WERI-Rb-1 (cell line): ENCODE measurements around the gene GAB1.

Experiments used
- DNase-seq: peaks from one replicate; pipeline ENCODE4 v3.0.0-alpha.2; 2020
- H3K27ac ChIP-seq: fragments of 250-450 bp; sonication (Bioruptor Pico); 2 replicates; pipeline ENCODE4 v1.5.1; 2020; ENCODE audit warnings: mild to moderate bottlenecking, moderate library complexity
- H3K27me3 ChIP-seq: fragments of 250-450 bp; sonication (Bioruptor Pico); 2 replicates; pipeline ENCODE4 v1.5.1; 2021; ENCODE audit warnings: mild to moderate bottlenecking, low read depth, moderate library complexity; ENCODE audit not compliant: insufficient read depth, severe bottlenecking
- H3K36me3 ChIP-seq: fragments of 250-450 bp; sonication (Bioruptor Pico); 2 replicates; pipeline ENCODE4 v1.5.1; 2020; ENCODE audit warnings: mild to moderate bottlenecking, moderate library complexity
- H3K4me3 ChIP-seq: 2 replicates; pipeline ENCODE4 v1.5.1; 2011; ENCODE audit warnings: low read depth, mild to moderate bottlenecking, control low read depth, low read length
- H3K9me3 ChIP-seq: fragments of 250-450 bp; sonication (Bioruptor Pico); 2 replicates; pipeline ENCODE4 v1.5.1; 2021; ENCODE audit warnings: mild to moderate bottlenecking, moderate library complexity; ENCODE audit not compliant: severe bottlenecking
- CTCF ChIP-seq: IDR thresholded peaks from 2 replicates; pipeline ENCODE4 v1.5.1; 2011; ENCODE audit warnings: low read depth, mild to moderate bottlenecking, control low read depth, inconsistent platforms, low read length

The GAB1 gene

GRCh38 chr4:143441678-143442077, 105.0 kb downstream of the GAB1 start:
- DNase-seq: no peak
- H3K27ac ChIP-seq: no peak overlapping the region
- H3K36me3 ChIP-seq: no peaks in the 10 kb centered on the region
- H3K27me3 ChIP-seq: no peaks in the 10 kb centered on the region
- TF ChIP-seq CTCF: no peak
- H3K9me3 ChIP-seq: no peaks in the 10 kb centered on the region
- no peak overlapping the region for H3K4me3 ChIP-seq

GRCh38 chr4:143443728-143444127, 107.1 kb downstream of the GAB1 start:
- H3K36me3 ChIP-seq: no peaks in the 10 kb centered on the region
- no peaks in the 10 kb centered on the region for H3K27me3 ChIP-seq
- H3K4me3 ChIP-seq: no peak overlapping the region
- TF ChIP-seq CTCF: no peak
- DNase-seq: no peak
- no peak overlapping the region for H3K27ac ChIP-seq
- H3K9me3 ChIP-seq: no peaks in the 10 kb centered on the region

- TF ChIP-seq CTCF: no peak
- Histone ChIP-seq H3K36me3 (no peaks in the 10 kb centered on the region; the same call in 1 of the 2 replicates), H3K27ac (no peak overlapping the region), H3K4me3 (no peak overlapping the region), H3K9me3 (no peaks in the 10 kb centered on the region), H3K27me3 (no peaks in the 10 kb centered on the region)
- DNase-seq: no peak
Observed at GRCh38 chr4:143451186-143451585, 114.5 kb downstream of the GAB1 start.

GRCh38 chr4:143455211-143455610, 118.5 kb downstream of the GAB1 start:
- Histone ChIP-seq H3K27me3 (no peaks in the 10 kb centered on the region), H3K27ac (no peak overlapping the region), H3K9me3 (no peaks in the 10 kb centered on the region), H3K36me3 (no peaks in the 10 kb centered on the region; the same call in 1 of the 2 replicates), H3K4me3 (no peak overlapping the region)
- TF ChIP-seq CTCF: no peak
- DNase-seq: no peak

- H3K36me3 ChIP-seq: no peaks in the 10 kb centered on the region; the same call in 1 of the 2 replicates
- no peaks in the 10 kb centered on the region for H3K27me3 ChIP-seq
- H3K4me3 ChIP-seq: no peak overlapping the region
- no peak for TF ChIP-seq CTCF
- DNase-seq: no peak
- H3K9me3 ChIP-seq: no peaks in the 10 kb centered on the region
- no peak overlapping the region for H3K27ac ChIP-seq
Observed at GRCh38 chr4:143458966-143459365, 122.3 kb downstream of the GAB1 start.
